ENCODE results near the gene MSRB1.
A peak's percentile ranks its signal among the peaks of the same experiment; 100 is the strongest.

GRCh38 chr16:1990351-1991134 lies 47.5 kb upstream of the MSRB1 start:
- no peak for TF ChIP-seq CTCF (IDR thresholded peaks at IDR 0.05; ENCODE audit: low read depth, low read length, poor library complexity, severe bottlenecking)
- TF ChIP-seq EZH2phosphoT487 (IDR thresholded peaks at IDR 0.05; ENCODE audit: borderline replicate concordance, low read length) = peak; percentile 56; the same call in 1 of the 2 replicates

Data from DOHH2 (cell line).